Dedifferentiated amniotic fluid mesenchymal stem cell (primary cell): ENCODE measurements around the gene PRKAG3.

Experiments used
- DNase-seq: peaks from one replicate; pipeline ENCODE4 v3.0.0-alpha.2; 2016; ENCODE audit errors: extremely low spot score

The PRKAG3 gene

DNA sequence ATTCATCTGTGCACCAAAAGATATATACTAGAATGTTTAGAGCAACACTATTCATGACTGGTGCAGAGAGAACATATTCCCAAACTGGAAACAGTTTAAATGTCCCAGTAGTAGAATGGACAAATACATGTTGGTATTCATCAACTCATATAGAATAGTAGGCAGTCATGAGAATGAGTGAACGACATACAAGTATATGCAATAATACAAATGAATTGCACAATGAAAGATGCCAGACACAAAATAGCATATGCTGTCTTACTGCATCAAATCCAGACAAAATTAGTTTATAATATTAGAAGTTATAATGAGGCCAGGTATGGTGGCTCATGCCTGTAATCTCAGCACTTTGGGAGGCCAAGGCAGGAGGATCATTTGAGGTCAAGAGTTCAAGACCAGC, 8.3 kb upstream of the PRKAG3 start:
- DNase-seq = no peak

DNA sequence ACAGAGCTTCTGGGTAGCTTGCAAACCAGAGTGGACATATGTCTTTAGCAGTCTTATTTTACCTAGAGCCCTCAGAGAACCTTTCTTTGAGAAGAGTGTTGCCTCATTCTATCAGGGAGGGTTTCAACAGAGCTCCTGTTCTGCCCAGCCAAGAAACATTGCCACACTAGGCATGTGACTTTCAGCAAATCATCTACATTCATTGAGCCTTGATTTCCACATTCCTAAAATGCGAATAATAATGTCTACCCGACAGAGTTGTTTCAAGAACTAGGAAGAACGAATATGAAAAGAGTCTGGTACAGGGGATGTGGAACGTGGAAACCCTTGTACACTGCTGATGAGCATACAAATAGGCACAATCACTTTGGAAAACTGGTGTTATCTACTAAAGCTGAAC, 7.8 kb upstream of the PRKAG3 start:
- DNase-seq = peak; percentile 46

DNA sequence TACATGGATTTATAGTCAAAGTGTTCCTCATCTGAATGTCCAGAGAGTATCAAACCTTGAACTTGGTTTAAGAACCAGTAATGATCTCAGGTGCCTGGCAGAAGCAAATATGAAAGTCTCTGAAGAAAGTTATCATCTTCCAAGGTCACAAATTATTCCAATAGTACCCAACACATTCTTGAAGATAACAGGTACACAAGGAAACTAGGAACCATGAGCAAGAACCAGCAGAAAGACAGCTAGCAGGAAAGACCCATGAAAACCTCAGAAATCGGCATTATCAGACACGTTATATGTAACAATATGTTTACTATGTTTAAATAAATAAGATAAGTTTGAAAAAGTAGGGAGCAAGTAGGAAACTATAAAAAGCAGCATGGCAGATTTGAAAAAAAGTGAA, 5.9 kb upstream of the PRKAG3 start:
- no peak for DNase-seq

DNA sequence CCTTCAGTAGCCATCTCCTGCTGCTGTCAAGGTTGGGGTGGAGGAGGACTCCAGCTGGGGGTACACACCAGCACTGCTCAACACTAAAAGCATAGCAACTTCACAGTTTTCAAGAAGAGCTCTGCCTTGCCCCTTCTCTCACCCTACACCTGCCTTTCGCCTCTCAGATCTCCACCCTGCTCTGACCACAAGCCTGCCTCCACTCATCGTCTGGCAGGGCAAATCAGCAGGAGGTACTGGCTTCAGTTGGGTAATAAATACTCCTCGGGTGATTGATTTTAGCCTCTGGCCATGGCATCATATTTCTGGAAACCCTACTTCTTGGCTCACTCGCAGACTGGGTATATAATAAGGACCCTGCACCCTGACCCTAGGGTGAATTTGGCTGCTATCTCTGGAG, 3.1 kb upstream of the PRKAG3 start:
- no peak for DNase-seq

DNA sequence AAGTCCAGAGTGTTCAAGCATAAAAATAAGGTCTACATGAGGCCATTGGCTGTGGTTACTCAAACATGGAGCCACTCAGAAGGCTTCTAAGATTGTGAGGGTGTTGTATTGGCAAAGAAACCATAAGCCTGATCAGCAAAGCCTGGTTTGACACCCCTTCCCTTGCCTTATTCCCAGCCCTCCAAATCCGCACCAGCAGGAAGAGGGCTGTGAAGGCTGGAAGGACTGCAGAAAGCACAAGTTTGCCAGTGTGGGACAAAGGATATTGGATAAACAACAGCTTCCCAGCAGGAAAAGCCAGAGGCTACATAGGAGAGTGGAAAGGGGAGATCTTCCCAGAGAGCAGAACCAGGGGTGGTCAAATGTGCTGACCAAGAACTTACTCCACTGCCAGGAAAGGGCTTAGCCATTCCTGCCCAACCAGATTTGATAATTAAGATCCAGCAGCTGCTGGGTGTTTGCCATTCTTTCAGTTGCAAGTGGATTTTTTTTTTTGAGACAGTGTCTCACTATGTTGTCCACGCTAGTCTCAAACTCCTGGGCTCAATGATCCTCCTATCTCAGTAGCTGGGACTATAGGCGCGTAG, 1.5 kb upstream of the PRKAG3 start:
- no peak for DNase-seq

DNA sequence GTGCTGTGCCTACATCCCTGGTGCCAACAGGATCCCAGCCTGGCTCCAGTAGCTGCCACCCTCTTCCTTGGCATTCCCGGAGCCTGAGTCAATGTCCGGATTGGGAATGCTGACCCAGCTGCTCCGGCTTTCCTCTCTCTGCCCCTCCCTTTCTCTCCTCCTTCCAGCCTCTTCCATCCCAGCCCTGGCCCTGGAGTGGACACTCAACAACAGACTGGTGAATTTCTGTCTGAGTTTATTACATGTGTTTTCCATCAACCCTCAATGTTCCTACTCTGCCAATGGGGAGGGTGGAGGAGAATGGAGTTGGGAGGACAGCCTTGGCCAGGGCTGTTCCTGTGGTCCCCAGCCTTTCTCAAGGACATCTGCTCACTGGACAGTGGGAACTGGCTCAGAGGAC, 917 bp upstream of the PRKAG3 start:
- no peak for DNase-seq

DNA sequence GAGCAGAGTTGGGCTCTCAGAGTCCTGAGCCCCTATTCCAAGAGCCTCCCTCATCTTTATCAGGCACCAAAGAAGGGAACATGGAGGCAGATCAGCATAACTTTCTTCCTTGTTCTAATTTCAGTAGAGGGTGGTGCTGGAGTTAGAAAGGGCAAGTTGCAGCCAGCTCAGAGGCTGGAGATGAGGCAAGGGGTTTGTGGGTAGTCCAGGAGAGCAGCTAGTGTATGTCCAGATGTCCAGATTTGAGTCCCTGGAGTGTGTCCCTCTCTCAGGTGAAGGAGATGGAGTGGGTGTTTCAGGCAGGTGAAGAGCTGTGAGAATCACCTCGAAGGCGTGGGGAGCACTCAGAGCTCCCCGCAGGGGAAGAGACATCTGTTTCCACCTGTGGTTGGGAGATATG, 478 bp upstream of the PRKAG3 start:
- DNase-seq = no peak

DNA sequence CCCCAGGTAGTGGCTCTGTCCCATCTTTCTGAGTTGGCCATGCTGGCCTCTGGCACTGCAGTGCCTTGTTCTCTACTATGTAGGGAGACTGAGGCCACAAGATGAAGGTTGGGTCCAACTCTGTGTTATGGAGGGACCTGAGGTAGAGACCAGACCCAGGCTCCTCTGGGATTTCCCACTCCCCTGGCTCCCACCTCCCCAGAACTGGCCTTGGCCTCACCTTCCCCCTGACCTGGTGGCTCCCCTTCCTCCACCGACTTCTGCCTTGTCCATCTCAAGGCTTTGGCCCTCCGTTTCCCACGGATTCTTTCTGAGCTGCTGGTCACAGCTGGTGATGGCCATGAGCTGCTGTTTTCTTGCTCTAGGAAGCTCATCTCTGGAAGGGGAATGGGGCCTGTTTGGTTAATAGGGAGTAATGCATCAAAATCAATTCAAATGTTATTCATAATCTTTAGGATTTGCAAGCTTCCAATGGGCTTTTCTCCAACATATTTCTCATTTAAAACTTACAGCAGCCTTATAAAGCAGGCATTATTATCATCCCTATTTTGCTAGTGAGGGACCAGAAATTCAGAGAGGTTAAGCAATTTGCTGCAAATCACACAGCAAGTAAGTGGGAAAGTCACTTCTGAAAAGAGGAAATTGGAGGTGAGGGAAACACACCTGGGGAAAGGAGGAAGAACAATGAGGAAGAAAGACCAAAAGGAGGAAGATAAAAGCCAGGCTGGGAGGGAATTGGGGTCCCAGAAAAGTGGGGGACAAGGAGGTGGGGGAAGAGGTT, 887 bp downstream of the PRKAG3 start:
- DNase-seq = no peak

DNA sequence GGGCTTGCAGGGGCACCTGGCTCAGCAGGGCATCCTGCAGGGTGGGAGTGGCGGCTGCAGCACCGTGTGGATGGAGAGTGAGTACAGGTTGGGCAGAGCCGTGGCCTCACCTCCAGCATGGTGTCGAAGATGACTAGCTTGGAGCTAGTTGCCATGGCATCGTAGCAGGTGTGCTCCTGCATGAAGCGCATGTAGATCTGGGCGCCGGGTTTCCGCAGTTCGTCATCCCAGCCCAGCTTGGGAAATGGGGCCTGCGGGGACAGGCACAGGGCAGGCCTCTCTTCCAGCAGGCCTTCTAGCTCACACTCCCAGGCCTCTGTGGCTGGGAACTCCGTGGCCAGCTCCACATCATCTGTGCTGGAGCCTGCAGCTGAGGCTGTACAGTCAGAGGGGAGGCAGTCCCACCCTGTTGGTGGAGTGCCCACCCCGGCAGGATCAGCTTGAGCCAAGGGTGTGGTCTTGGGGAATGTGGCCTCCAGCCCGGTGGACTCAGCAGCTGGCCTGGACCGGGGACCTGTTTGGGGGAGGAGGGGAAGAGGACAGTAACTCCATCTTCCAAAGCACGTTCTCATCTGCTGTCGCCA, 1.6 kb downstream of the PRKAG3 start:
- no peak for DNase-seq

DNA sequence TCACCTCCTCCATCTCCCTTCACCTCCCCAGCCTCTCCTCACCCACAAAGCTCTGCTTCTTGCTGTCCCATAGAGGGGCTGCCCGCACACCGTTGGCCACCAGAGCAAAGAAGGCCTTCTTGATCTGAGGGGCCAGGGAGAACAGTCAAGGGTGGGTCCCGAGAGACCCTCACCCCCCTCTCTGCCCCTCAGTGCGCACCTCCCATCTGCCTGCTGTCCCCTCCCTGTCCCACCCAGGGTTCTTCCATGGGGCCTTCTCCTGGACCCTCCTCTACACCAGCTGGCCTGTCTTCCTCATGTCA, 3.2 kb downstream of the PRKAG3 start:
- DNase-seq = no peak

DNA sequence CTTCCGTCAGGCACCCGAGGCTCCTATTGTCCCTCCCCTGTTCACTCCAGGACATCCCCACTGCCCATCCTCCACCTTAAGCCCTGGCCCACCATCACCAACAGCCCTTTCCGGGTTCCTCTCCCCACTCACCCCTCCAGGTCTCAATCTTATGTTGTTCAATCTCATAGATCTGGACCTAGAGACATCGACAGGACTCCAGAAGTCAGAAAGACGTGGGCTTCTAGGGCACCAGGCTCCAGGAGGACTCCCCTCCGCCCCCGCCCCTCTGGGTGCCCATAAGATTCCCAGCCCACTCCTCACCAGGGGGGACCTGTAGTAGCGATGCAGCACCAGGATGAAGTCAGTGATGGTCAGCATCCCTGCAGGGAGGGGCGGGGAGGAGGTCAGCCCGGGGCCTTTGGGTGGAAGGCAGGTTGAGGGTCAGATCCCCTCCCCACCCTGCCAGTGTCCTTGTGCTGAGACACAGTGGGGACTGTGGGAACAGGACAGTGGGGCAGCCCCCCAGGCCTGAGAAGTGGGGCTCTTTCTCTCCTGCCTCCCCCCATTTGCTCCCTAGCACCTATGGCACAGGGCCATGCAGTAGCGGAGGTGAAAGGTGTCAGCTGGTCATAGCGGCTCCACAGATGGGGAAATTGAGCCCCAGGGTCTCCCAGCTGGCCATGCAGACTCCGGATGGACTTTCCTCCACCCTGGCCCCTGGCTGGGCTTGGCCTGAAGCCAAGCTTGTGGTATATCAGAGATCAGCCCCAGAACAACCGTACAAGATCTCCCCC, 3.7 kb downstream of the PRKAG3 start:
- no peak for DNase-seq

DNA sequence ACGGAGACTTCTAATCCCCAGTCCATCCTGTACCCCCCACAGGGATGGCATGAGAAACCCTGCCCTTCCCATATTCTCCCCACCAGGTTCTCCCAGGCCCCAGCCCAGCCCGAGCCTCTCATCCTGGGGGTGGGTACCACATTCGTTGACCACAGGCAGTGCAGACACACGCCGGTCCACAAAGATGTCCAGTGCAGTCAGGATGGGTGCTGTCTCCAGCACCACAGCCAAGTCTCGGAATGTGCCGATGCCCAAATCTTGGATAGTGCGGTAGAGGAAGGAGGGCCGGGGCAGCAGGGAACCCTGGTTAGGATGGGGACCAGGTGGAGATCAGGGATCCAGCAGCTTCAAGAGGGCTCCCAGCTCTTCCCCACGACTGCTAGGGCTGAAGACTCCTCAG, 4.8 kb downstream of the PRKAG3 start:
- no peak for DNase-seq

DNA sequence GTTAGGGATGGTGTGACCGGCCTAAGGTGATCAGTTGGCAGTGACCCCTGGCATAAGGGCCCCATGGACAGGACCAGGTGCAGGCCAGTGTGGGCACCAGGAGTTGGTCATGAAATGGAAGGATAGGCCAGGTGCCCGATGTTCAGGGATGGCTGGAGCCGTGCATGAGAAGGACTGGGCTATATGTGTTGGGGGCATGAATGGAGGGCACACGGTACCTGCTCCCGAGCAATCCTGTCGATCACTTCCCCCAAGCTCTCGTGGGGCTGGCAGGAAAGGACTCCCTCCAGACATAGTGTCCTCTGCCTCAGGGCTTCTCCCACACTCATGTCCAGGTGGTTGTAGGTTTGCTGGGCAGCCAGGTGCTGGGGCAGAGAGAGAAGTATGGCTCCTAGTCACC, 7.6 kb downstream of the PRKAG3 start:
- DNase-seq = no peak

DNA sequence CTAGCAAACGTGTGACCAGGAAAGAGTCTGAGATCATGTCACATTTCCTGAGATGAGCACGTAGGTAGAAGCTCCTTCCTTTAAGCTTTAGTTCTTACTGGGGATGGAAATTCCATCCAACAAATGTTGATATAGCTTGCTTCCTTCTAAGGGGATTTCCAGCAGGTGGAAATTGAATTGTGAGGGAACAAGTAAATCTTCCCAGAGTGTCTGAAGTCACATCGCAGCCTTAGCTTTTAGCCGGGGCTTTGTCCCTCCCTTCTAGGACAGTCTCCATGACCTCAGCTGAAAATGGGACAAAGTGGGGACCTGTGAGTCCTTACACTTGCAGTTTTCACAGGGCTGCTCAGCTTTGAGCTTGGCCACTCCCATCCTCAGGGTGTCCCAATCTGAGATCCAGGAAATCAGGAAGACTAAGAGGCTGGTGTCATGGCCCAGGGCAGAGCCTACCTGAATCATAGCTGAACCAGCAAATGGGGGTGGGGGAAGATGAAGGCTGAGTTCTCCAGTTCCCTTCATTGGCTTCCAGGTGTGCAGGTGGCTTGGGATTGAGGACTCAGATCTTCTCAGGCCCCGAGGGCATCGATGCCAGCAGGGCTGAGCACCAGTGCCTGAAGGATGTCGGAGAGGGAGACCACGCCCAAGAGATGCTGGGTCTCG, 8.3 kb downstream of the PRKAG3 start:
- DNase-seq = no peak

DNA sequence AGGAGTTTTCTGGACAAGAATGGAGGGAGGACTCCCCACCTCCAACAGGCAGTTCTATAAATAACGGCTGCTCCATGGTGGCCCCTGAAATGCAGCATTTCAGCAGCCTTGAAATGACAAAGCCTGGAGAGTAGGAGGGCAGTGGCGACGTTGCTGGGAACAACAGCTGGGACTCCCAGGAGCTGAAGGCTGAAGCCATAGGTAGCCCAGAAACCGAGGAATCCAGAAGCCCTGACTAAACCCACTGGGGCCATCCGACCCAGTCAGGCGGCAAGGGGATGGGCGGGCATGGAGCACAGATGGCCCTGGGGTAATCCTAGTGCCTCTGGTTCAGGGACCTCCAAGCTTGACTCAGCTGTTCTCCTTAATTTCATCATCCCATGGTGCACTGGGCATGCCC, 9.0 kb downstream of the PRKAG3 start:
- no peak for DNase-seq

DNA sequence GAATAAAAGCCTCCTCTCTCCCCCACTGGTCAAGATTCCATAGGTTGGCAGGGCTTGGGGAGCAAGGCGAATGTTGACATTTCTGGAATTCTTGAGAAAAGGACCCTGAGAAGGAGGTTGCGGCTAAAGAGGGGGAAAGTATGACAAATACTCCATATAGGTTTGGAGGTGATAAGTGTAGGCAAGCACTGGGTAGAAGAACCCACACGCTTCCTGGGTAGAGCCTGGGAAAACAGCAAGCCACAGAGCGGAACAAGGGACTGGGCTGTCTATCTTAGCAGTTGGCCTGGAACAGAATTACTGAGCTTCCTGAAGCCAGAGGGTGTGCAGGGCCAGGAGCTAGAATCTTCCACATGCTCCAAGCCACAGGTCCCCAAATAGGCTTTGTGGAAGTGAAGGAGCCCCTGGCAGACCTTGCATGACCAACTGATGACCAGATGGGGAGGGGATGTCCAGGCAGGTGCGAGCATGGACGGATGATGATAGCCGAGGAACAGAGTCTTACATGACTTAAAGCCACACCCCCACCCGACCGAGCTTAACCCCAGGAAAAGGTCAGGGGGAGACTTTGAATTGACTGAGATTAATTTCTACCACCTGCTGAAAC, 9.9 kb downstream of the PRKAG3 start:
- DNase-seq = no peak

DNA sequence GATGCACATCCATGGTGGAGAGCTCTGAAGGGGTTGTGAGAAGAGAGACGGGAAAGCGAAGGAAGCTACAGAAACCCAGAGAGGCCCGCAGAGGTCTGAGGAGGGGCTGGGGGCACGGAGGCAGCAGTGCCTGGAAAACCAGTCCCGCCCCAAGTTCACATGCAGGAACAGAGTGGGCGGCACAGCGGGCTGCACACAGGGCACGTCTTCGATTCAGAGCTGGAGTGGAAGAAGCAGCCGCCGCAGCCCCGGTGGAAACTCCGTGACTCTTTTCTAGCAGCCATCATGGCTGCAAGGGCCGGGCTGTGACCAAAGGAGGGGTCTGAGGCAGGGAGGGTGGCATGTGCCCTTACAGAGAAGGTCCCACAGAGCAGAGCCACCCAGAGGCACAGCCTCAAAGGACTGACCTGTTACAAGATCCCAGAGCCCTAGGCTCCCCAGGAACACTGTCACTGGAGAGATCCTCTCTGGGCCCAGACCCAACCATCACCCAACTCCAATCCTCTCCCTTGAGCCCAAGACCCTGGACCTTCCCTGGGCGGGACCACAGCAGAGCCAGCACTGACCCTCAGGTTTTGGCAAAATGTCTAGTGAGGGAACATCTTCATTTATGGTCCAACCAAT, 10.7 kb downstream of the PRKAG3 start:
- no peak for DNase-seq

DNA sequence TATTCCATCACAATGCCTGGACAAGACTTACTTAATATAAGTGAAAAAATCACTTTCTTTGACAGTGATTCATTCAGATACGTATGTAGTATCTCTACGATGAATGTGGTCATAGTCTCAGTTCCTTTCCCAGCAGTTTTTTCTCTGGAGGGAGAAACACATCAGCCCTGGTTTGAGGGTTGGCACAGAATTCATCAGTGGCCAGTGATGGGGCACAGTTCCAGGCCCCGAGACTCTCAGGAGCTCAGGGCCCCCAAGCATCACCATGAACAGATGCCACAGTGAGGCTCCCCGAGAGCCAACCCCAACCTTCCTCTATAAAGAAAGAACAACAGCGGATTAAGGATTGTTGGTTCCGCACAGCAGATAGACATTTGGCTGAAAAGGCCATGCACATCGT, 12.5 kb downstream of the PRKAG3 start:
- DNase-seq = no peak

DNA sequence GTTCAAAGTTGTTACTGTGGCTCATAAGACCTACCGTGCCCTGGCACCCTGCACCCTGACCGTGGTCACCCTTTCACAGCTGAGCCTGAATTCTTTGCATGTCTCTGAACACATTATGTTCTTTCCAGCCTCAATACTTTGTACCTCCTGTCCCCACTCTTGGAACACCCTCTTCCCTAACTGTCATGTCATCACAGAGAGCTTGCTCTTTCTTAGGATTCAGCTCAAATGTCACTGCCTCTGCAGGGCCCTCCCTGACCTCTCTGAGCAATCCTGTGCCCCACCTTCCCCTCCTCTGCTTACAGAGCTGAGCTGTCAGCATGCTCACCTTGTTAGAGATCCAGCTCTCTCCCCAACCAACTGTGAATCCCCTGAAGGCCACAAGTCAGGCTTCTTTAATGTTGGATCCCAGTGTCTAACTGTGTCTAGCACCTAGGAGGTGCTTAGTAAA, 15.0 kb downstream of the PRKAG3 start:
- DNase-seq = no peak

DNA sequence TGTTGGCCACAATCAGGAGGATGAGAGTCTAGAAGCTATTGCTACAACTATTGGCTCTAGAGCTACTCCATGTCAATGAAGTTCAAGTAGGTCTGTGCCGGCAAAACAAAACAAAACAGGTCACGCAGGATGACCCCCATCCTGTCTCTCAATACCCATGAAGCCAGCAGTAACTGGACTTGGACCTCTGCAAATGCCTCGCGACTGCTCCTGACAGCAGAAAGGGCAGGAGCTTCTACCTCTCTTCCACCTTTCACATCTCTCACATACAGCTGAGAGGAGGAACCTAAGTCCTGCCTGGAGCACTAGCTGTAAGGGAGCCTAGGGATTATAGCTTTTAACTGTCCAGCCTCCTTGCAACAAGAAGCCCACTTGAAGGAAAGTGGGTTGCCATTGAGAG, 16.0 kb downstream of the PRKAG3 start:
- no peak for DNase-seq

DNA sequence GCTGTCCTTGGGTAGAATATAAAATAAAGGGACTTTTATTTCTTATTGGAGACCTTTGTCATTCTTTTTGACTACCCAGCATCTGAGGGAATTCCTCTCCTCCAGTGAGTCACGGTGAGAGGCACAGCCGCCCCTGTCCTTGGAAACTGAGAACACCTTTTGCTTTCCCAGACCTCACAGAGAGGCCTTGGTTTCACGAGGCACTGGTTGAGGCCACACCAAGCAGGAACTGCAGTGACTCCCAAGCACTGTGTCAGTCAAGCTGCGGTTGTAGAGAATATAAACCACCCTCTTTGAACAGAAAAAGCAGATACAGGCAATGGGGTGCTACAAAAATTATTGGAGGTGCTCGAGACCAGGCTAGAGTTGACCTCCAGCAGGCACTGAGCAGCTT, 16.4 kb downstream of the PRKAG3 start:
- DNase-seq = no peak
